Measurements from ENCODE around the gene BACH2.

- TF ChIP-seq CTCF (IDR thresholded peaks at IDR 0.05) (no peak), POLR2A (IDR thresholded peaks at IDR 0.05) (no peak)
Observed at GRCh38 chr6:90131125-90131524, 165.5 kb downstream of the BACH2 start.
